NK-92 (cell line): ENCODE measurements around the gene ANKS1B.
"Not testable (repeated sequence)": the region's sequence is repeated elsewhere in the genome, so short reads cannot be mapped to it uniquely, and the experiment has no call there.

Experiments used
- DNase-seq: peaks from one replicate; lab custom pipeline; 2025; ENCODE audit not compliant: unreplicated experiment; lab: John Stamatoyannopoulos, UW

Gene ANKS1B

DNA sequence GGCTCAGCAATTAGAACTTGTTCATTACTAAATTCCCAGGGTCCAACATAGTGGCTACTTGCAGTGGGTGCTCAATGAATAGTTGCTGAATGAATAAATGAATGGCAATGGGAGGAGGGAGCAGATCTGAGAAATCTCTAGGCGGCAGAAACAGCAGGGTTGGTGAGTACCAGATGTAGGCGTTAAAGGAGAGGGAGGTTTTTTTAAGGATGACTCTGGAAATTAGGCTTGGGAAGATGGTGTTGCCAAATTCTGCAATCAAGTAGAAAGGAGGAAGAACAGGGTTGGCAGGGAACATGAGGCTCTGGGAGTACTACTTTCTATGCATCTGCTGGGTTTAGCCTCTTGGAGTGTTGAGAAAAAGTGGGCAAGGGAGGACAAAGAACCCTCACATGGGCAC lies 1132.6 kb downstream of the ANKS1B start:
- DNase-seq: no peak

GRCh38 chr12:98847242-98847641 lies 1137.5 kb downstream of the ANKS1B start:
- no peak for DNase-seq

- DNase-seq: no peak
Measured at GRCh38 chr12:98845957-98846356, 1138.8 kb downstream of the ANKS1B start.

GRCh38 chr12:98840325-98840724 lies 1144.4 kb downstream of the ANKS1B start:
- no peak for DNase-seq

DNA sequence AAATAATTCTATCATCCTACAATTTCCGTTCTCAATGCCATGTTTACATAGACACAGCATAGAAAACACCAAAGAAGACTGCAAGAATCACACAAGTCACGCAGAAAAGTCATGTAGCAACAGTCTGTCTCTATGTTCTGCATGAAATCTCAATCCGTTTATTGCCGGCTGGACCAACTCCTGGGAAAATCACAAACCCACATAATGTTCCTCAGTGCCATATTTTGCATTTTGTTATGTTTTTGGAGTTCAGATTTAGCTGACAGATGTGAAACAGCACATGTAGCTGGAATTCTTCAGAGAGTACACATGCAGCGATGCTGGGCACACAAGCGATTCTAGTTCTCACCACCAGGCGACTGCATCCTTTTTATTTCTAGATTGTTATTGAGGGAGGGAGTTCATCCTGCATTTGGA lies 1146.5 kb downstream of the ANKS1B start:
- DNase-seq: no peak

DNA sequence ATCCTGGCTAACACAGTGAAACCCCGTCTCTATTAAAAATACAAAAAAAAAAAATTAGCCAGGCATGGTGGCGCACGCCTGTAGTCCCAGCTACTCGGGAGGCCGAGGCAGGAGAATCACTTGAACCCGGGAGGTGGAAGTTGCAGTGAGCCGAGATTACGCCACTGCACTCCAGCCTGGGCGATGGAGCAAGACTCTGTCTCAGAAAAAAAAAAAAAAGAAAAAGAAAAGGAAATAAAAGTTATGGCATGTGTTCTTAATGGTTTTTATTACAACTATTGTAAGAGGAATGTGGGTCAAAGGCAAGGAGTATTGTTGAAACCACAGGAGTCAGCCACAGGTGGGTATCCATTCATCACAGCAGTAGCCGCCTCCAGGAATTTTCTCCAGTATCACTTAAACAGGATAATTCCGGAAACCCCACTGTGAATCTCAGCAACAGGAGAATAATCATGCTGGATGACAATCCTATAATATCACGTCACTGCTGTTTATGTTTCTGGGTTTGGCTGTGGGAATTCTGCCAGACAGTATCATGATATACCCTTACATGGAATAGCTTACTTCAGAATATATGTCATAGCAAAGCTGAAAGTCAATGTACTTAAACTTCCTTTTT lies 1147.5 kb downstream of the ANKS1B start:
- not testable (repeated sequence) for DNase-seq

DNA sequence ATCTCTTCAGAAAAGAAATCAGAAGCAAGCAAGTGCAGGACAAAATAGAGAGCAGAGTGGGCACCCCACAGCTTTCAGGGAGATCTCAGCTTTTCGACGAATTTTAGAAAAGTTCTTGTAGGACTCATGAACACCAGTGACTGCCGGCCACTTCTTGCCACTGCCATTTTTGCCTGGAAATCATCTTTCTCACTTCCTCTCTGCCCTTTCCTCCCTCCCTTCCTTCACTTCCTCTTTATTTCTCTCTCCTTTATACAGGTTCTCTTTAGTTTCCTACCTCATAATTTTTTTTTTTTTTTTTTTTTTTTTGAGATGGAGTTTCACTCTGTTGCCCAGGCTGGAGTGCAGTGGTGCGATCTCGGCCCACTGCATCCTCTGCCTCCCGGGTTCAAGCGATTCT lies 1154.1 kb downstream of the ANKS1B start:
- DNase-seq: no peak

DNA sequence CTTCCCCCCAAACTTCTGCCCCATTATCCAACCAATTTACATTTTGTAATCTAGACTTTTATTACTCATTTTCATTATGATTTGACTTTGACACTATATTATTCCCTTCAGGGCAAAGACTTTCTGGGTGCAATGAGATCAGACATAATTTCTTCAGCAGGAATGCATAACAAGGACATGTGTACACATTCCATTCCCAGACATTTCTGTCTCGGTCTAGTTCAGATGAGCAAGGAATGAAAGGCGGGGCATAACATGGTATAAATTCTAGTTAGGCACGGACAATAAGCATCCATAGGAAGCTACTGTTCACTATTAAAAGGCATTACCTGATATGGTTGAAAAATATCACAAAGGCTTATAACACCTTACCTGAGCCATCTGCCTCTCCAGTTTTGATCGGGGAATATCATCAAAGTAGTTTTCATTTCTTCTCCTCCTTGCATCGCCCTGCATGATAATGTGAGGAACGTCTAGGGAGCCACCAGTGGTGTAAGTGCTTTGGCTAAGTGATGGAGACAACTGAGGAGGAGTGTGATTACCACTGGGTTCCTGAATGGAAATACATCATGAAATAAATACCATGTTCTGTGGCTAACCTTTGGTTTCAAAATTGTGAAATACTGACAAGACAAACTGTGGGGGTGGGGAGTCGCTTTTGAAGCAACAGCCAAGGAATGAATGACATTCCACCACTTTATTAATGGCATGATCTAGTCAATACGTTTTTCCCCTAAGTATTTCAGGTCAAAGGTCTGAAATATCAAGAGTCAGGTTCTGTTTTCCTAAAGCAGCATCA lies 1155.7 kb downstream of the ANKS1B start:
- DNase-seq: no peak

DNA sequence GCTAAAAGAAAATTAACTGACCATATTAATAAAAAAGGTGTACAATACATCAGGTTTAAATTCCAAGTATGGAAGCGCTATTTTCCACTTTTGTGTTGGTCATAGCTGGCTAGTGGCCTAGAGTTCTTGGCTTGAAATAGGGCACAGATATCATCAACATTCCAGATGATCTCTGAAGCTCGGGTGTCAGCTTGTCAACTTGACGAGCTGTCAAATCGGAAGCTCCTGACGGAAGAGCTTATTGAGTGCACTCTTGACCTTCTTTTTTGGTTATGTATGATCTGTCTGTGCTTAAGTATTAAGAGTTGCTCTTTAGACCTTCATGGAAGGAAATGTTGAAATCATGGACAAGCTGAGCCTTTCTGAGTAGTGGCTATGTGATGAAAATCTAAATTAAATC lies 1161.7 kb downstream of the ANKS1B start:
- no peak for DNase-seq

- DNase-seq: no peak
Measured at GRCh38 chr12:98821866-98822265, 1162.9 kb downstream of the ANKS1B start.

GRCh38 chr12:98821232-98821631 lies 1163.5 kb downstream of the ANKS1B start:
- DNase-seq: no peak

- no peak for DNase-seq
Measured at GRCh38 chr12:98819821-98820404, 1164.8 kb downstream of the ANKS1B start.

GRCh38 chr12:98819071-98819470 lies 1165.7 kb downstream of the ANKS1B start:
- DNase-seq: no peak

- no peak for DNase-seq
Measured at GRCh38 chr12:98818239-98818638, 1166.5 kb downstream of the ANKS1B start.

DNA sequence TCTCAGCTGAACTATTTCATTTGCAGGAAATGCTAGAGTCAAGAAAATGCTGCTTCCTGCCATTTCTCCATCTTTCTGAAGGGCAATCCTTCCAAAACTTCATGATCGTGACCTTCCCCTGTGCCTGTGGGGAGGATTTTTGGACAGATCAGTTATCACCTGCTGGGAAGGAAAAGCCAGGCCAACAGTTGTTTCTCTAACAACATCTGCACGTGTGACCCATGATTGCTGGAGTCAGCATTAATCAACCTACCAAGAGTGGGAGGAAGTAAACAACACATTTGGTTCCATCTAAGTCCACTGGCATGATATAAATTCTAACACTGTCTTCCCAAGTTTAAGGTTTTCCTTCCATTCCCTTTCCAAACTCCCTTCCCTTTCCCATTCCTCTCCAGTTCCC lies 1167.0 kb downstream of the ANKS1B start:
- DNase-seq: no peak

- DNase-seq: no peak
Measured at GRCh38 chr12:98816720-98817119, 1168.0 kb downstream of the ANKS1B start.

DNA sequence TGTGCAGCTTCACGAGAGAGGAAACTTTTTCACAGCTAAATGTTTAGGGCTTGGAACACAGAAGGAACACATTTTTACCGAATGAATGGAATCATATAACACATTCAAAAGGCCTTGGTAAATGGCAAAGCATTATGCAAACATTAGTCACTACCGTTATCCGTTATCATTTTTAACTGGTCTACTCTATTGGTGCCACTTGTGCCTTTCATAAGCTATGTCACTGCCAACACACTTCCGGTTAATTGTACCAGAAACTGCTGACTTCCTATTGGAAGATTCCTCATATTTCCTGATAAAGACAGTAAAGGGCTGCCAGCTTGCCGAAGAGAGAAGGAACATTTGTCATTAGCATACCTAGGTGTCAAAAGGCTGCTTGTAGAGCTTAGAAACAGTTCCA lies 1170.5 kb downstream of the ANKS1B start:
- no peak for DNase-seq

DNA sequence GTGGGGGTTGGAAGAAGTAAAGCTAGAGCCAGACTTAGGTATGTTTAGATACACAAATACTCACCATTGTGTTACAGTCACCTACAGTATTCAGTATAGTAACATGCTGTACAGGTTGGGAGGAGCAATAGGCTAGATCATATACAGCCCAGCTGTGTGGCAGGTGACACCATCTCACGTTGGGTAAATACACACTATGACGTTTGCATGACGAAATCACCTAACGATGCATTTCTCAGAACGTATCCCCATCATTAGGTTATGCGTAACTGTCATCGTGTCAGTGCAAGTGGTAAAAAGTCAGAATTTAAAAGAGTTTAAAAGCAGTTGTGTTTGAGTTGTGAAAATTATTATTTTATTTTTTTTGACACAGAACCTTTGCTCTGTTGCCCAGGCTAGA lies 1172.5 kb downstream of the ANKS1B start:
- DNase-seq: no peak

- no peak for DNase-seq
Measured at GRCh38 chr12:98808243-98808875, 1176.4 kb downstream of the ANKS1B start.

DNA sequence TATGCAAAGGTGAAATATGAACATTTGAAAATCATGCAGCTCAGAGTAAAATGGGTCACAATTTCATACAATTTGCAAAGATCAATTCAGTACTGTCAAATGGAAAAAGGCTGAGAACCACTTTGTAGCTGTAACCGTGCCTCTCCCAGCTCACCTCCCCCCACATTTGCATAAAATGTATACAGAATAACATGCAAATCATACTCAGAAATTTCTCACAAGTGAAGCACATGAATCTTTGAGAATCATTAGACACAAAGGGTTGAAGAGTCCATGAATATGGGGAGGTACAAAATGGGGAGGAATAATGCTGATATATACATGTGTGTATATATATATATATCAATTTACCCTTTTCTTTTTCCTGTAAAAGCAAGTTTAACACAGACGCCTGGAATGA lies 1177.5 kb downstream of the ANKS1B start:
- no peak for DNase-seq

- no peak for DNase-seq
Measured at GRCh38 chr12:98803468-98804209, 1181.1 kb downstream of the ANKS1B start.
